VCaP (cell line): ENCODE results near the gene SPATA12.

Experiments used
- H3K27ac ChIP-seq: fragments of 450-650 bp; 2 replicates; pipeline ENCODE4 v1.5.1; 2017
- TF ChIP-seq, protein P1 (sequence below): fragments of 450-650 bp; conservative IDR thresholded peaks from 2 replicates; pipeline ENCODE4 v1.5.1; 2017; ENCODE audit warnings: mild to moderate bottlenecking, moderate library complexity

Gene SPATA12

DNA sequence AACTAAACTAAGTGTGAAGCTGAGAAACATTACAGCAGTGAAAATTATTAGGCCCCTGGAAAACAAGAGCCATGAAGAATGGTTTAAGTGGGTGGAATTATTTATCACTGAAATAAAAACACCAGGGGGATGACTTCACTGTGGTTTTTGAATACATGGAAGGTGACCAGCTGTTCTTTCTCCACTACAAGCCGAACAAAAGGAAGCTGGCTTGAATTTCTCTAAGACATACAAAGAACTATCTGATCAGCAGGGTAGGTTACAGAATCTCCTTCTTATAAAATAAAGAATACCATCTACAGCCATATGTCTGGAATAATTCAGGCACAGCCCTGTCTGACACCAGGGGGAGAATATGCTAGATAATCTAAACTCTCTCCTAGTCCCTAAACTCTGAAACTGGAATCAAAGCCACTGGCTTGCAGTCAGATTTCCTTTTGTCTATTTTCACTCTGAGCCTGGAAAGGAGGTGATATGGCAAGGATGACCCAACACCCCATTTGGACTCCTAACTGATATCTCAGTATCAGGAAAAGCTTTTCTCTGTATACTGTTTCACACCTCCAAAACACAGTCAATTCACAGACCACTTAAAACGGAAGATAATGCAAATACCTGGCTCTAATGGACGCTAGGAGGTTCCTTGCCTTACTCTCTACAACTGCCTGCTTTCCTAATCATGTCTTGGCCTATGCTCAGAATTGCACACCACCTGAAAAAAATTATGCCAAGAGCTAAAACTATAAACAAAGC is 31.2 kb downstream of the SPATA12 start:
- H3K27ac ChIP-seq, result peak overlapping the region; percentile 58
- TF ChIP-seq, protein P1, sequence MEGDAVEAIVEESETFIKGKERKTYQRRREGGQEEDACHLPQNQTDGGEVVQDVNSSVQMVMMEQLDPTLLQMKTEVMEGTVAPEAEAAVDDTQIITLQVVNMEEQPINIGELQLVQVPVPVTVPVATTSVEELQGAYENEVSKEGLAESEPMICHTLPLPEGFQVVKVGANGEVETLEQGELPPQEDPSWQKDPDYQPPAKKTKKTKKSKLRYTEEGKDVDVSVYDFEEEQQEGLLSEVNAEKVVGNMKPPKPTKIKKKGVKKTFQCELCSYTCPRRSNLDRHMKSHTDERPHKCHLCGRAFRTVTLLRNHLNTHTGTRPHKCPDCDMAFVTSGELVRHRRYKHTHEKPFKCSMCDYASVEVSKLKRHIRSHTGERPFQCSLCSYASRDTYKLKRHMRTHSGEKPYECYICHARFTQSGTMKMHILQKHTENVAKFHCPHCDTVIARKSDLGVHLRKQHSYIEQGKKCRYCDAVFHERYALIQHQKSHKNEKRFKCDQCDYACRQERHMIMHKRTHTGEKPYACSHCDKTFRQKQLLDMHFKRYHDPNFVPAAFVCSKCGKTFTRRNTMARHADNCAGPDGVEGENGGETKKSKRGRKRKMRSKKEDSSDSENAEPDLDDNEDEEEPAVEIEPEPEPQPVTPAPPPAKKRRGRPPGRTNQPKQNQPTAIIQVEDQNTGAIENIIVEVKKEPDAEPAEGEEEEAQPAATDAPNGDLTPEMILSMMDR, result no peak

DNA sequence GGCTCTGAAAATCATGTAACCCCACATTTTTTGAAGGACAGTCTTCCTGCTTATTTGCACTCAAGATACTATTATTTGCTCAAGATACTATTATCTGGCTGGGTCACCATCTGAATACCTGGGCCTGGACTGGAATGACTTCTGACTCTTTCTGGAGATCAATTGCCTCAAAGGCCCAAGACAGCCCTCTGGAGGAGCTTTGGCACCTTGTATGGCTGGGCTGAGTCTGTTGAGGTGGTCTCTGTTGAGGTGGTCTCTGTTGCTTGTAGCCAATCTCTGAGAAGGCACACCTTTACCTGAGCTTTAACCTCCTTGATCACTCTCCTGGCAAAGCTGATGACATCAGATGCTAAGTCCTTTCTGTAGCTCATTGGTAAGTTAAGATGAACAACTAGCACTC is 33.0 kb downstream of the SPATA12 start:
- no peak overlapping the region for H3K27ac ChIP-seq
- TF ChIP-seq, protein P1, result no peak

DNA sequence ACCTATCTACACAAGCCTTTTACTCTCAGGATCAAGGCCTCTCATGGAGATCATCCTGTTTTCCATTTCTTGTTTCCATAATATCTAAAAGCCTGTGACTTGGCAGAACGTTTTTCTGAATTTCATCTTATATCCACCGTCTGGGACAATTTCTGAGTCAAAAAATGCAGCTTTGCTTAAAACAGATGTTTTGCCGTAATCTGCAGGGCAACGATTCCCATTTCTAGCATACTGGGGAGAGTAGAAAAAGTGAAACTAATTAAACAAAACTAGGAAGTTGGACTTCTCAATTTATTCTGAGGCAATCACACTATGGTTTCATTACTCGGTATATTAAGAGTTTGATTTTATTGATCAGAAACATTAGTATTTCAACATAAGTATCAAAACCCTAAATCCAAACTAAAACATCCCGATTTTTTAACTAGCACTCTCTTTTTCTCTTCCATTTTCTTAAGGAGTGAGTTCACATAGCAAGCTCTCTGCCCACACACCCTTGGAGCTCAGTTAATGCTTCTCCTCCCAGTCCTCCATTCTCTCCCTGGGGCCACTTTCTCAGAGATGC is 33.6 kb downstream of the SPATA12 start:
- TF ChIP-seq, protein P1, result no peak
- no peak overlapping the region for H3K27ac ChIP-seq

DNA sequence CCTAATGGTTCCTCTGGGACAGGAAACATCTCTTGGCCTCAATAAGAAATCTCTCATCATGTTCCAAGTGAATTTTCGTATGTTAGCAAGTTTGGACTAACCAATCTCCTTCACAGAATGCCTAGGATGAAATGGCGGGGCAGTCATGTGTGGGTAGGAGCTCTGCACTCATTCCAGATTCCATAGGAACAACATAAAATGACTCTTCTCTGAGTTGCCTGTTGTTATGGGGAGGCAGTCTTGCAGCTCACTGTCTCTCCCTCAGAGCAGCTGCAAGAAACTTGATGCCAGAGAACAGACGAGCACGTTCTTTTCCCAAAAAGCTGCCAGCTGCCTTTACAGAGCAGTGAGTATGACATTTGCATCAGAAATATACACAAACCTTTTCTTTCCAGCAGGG is 34.1 kb downstream of the SPATA12 start:
- TF ChIP-seq, protein P1, result no peak
- H3K27ac ChIP-seq, result no peak overlapping the region

DNA sequence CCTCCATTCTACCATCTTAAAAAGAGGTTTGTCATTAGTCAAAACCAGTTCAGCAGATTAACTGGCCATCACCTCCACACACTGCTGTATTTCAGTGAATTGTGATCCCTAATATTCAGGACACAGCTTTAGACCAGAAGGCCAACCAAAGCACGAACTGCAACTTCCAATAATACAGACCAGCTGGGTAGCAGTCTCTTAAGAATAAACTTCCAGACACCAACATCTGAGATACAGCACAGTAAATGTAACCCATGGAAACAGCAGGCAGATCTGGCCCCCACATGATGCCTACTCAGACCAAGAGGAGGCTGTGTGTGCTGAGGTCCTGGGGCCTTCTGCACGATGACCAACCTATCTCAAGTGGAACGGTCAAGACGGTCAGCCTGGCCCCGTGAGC is 34.9 kb downstream of the SPATA12 start:
- TF ChIP-seq, protein P1, result no peak

DNA sequence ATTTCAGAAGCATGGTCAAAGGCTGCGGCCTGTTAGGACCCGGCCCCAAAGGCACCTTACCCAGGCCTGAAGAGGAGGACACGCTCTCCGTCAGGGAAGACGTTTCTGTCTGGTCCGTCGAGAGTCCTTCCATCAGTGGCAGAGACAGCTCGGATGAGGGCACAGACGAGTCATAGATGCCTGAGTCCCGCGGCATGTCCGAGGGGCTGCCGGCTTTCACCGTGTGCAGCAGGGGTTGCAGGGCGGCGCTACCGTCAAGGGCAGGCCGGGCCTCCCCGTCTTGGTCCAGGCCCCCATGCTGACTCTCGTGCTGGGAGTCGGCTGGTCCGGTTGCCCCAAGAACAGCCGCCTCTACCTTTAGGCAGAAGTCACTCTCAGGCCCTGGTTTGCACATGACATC is 37.1 kb downstream of the SPATA12 start:
- H3K27ac ChIP-seq, result no peak overlapping the region
- TF ChIP-seq, protein P1, result no peak

More for the DNA sequence above, 34.9 kb downstream of the SPATA12 start:
- no peak overlapping the region for H3K27ac ChIP-seq

DNA sequence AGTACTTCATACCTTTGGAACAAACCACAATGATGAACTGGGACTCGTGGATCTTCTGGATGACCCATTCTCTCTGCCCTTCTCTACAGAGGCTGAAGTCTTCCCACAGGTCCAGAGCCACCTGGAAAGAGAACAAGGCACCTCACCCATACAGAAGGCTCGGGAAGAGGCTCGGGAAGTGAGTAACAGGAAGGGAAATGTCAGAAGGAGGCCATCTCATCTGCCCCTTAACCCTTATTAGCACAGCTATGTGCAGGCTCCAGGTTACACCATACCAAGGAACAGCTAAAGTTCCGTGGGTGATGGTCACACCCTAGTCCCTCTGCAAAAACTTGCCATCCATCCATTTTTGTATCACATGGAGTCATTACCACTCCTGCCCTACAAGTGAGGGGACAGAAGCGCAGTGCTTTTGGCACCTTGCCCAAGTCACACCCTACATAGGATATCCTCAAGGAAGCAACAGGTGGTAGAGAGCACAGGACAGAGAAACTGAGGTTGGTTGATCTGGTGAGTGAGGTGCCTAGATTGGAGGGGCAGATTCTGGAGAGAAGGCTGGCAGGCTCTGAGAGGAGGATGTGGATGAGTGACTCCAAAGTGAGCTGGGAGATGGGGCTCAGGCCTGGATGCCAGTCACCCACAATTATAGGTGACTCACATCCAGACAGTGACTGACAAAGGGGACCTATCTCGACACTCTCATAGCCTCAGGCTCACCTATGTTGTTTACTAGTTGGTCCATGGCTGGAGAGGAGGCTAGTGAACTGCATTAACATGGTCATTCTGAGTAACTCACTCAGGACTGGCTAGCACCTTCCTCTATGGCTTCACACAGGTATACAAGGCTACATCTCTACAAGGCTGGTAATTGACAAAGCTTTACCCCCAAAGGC is 38.2 kb downstream of the SPATA12 start:
- no peak overlapping the region for H3K27ac ChIP-seq
- TF ChIP-seq, protein P1, result no peak
